PC-3 (cell line): ENCODE results near the gene KCNK4. TPM values are rescaled to one million over a fixed set of nuclear protein-coding genes. Genes with fewer than 3 reads are reported as not detected.
A peak's percentile ranks its signal among the peaks of the same experiment; 100 is the strongest.

ENCODE experiments used
- ATAC-seq: fragments of 200-7000 bp; cut with Tn5 transposase; 2 replicates; pipeline ENCODE4 v1.9.1; 2020; ENCODE audit warnings: mild to moderate bottlenecking, moderate library complexity
- BruUV-seq: library from RNA; stranded (reverse); fragments of 400-500 nt; replicated peaks from 2 replicates; lab custom pipeline; 2021; lab: Mats Ljungman, UMichigan
- CTCF ChIA-PET: fragments of 300-600 bp; sonication (Branson Sonifier 250); formaldehyde crosslinking; loops from one replicate; lab custom pipeline; 2022; ENCODE audit warnings: antibody characterized with exemption; lab: Charles Lee
- POLR2A ChIA-PET: fragments of 300-600 bp; sonication (Branson Sonifier 250); formaldehyde crosslinking; loops from one replicate; lab custom pipeline; 2022; ENCODE audit warnings: antibody characterized with exemption; ENCODE audit not compliant: unreplicated experiment; lab: Charles Lee
- DNase-seq: peaks from one replicate; pipeline ENCODE4 v3.0.0-alpha.2; 2015
- H2AFZ ChIP-seq: fragments of 300-600 bp; sonication (generic); 2 replicates; pipeline ENCODE4 v1.6.0; 2016; ENCODE audit warnings: antibody characterized with exemption, low read length
- H3F3A ChIP-seq: fragments of 300-600 bp; sonication (generic); one replicate; pipeline ENCODE4 v1.6.0; 2017; ENCODE audit warnings: antibody characterized with exemption, low read length, control low read depth, mild to moderate bottlenecking; ENCODE audit not compliant: unreplicated experiment
- H3K27ac ChIP-seq: fragments of 300-600 bp; sonication (generic); 2 replicates; pipeline ENCODE4 v1.5.1; 2016; ENCODE audit warnings: mild to moderate bottlenecking, low read length
- H3K27me3 ChIP-seq: fragments of 300-600 bp; sonication (generic); 2 replicates; pipeline ENCODE4 v1.6.1; 2016; ENCODE audit warnings: low read length, mixed read lengths
- H3K36me3 ChIP-seq: fragments of 300-600 bp; sonication (generic); 2 replicates; pipeline ENCODE4 v1.6.1; 2016; ENCODE audit warnings: low read depth, mixed run types, low read length, mixed read lengths
- H3K4me1 ChIP-seq: fragments of 300-600 bp; sonication (generic); 2 replicates; pipeline ENCODE4 v1.5.1; 2016; ENCODE audit warnings: low read length; ENCODE audit not compliant: insufficient read depth
- H3K4me2 ChIP-seq: fragments of 300-600 bp; sonication (generic); 2 replicates; pipeline ENCODE4 v1.6.0; 2016; ENCODE audit warnings: low read length
- H3K4me3 ChIP-seq: fragments of 300-600 bp; sonication (generic); 2 replicates; pipeline ENCODE4 v1.5.1; 2016; ENCODE audit warnings: mild to moderate bottlenecking, low read length, mixed read lengths
- H3K79me2 ChIP-seq: fragments of 300-600 bp; sonication (generic); 2 replicates; pipeline ENCODE4 v1.6.1; 2017; ENCODE audit warnings: low read length, mixed read lengths
- H3K9ac ChIP-seq: fragments of 300-600 bp; sonication (generic); 2 replicates; pipeline ENCODE4 v1.6.0; 2016; ENCODE audit warnings: mild to moderate bottlenecking, low read length
- H3K9me2 ChIP-seq: fragments of 300-600 bp; sonication (generic); replicated peaks from 2 replicates; pipeline ENCODE4 v1.6.1; 2016; ENCODE audit warnings: mixed run types, low read length, mixed read lengths
- H3K9me3 ChIP-seq: fragments of 300-600 bp; sonication (generic); 2 replicates; pipeline ENCODE4 v1.6.1; 2016; ENCODE audit warnings: low read length, mixed read lengths
- H4K20me1 ChIP-seq: fragments of 300-600 bp; sonication (generic); 2 replicates; pipeline ENCODE4 v1.6.1; 2016; ENCODE audit warnings: low read length, mixed read lengths
- CTCF ChIP-seq: fragments of 300-600 bp; sonication (generic); conservative IDR thresholded peaks from 2 replicates; pipeline ENCODE4 v1.5.1; 2017; ENCODE audit warnings: antibody characterized with exemption, low read depth, mild to moderate bottlenecking, low read length
- EZH2 ChIP-seq: fragments of 300-600 bp; sonication (generic); IDR thresholded peaks from one replicate; pipeline ENCODE4 v1.6.1; 2017; ENCODE audit warnings: antibody characterized with exemption, mild to moderate bottlenecking, low read length; ENCODE audit not compliant: unreplicated experiment
- EZH2phosphoT487 ChIP-seq: fragments of 300-600 bp; sonication (generic); IDR thresholded peaks from 2 replicates; pipeline ENCODE4 v1.6.1; 2018; ENCODE audit warnings: mild to moderate bottlenecking, antibody characterized with exemption, low read length, borderline replicate concordance
- intact Hi-C: fragments of 100-400 bp; cut with micrococcal nuclease; formaldehyde crosslinking; loops from 2 replicates; pipeline ENCODE4 v1.9.0; 2023
- total RNA-seq: library from RNA; depleted of rRNA; stranded (reverse); fragments of >200 nt; gene quantifications from 2 replicates; pipeline ENCODE4 v1.2.3, GENCODE V29; 2014

Gene KCNK4
- total RNA-seq, 1 experiment from 2014 or later: 1.2 TPM

- intact Hi-C loops: loop anchor here (2.0 kb wide), 3 partner anchors 15 to 35 kb away; partner anchors contain the start of genes BAD, ESRRA, GPR137 and PPP1R14B
- peak overlapping the region; percentile 79 for H3K9ac ChIP-seq
- H3K27me3 ChIP-seq: no peaks in the 10 kb centered on the region
- peaks cover 5% of the 10 kb centered on the region; the same call in 1 of the 2 replicates for H3K36me3 ChIP-seq
- no peaks in the 10 kb centered on the region for H3K9me2 ChIP-seq
- peaks cover 14% of the 10 kb centered on the region; the same call in 1 of the 2 replicates for H3K79me2 ChIP-seq
- ChIA-PET POLR2A (interaction anchor here (0.6 kb wide), 2 partner anchors 10 to 62 kb away, joined by 3 read pairs; no protein-coding TSS in a partner anchor), CTCF (interaction anchor here (0.7 kb wide), 1 partner anchor 516 kb away, joined by 4 read pairs; no protein-coding TSS in a partner anchor)
- H4K20me1 ChIP-seq: no peaks in the 10 kb centered on the region
- H3K4me3 ChIP-seq: peak overlapping the region; percentile 69
- peak; percentile 80 for ATAC-seq
- peak overlapping the region; percentile 76 for H2AFZ ChIP-seq
- H3K9me3 ChIP-seq: no peaks in the 10 kb centered on the region
- TSS peak; percentile 55 for BruUV-seq
- peak; percentile 100 for DNase-seq
- peaks cover 35% of the 10 kb centered on the region for H3K4me1 ChIP-seq
- H3F3A ChIP-seq: no peaks in the 10 kb centered on the region
- TF ChIP-seq EZH2 (no peak), CTCF (no peak), EZH2phosphoT487 (no peak)
- H3K4me2 ChIP-seq: peak overlapping the region; percentile 83
- H3K27ac ChIP-seq: peak overlapping the region; percentile 83
These were observed 21.4 kb upstream of the KCNK4 start for GRCh38 chr11:64269540-64270220.

GRCh38 chr11:64275031-64275800 lies 15.9 kb upstream of the KCNK4 start:
- no peak for DNase-seq
- H3K27me3 ChIP-seq: no peaks in the 10 kb centered on the region
- no peak overlapping the region for H3K27ac ChIP-seq
- no peak overlapping the region for H3K9ac ChIP-seq
- ATAC-seq: no peak
- H3K4me1 ChIP-seq: peaks cover 31% of the 10 kb centered on the region
- TF ChIP-seq EZH2phosphoT487: no peak
- TF ChIP-seq CTCF: no peak
- TF ChIP-seq EZH2: no peak
- H3K36me3 ChIP-seq: peaks cover 8% of the 10 kb centered on the region
- peaks cover 14% of the 10 kb centered on the region; the same call in 1 of the 2 replicates for H3K79me2 ChIP-seq
- no peak overlapping the region for H3K4me2 ChIP-seq
- intact Hi-C loops: no loop called here
- no peaks in the 10 kb centered on the region for H3F3A ChIP-seq
- H2AFZ ChIP-seq: no peak overlapping the region
- no peaks in the 10 kb centered on the region for H4K20me1 ChIP-seq
- CTCF ChIA-PET: interaction anchor here (0.6 kb wide), 1 partner anchor 23 kb away, joined by 4 read pairs; no protein-coding TSS in a partner anchor
- BruUV-seq: no TSS peak
- POLR2A ChIA-PET: no interaction called here
- no peaks in the 10 kb centered on the region for H3K9me3 ChIP-seq
- H3K9me2 ChIP-seq: no peaks in the 10 kb centered on the region
- H3K4me3 ChIP-seq: no peak overlapping the region
